Activated naive CD8-positive, alpha-beta T cell treated with anti-CD3 and anti-CD28 coated beads, Interleukin-2, amount 10 ng/mL, durations not matched to agents 7 days and 5 days (primary cell): ENCODE measurements around the gene RPS6KA1. TPM values are rescaled to one million over a fixed set of nuclear protein-coding genes. Genes with fewer than 3 reads are reported as not detected.
"Not testable (repeated sequence)": the region's sequence is repeated elsewhere in the genome, so short reads cannot be mapped to it uniquely, and the experiment has no call there.

Experiments used
- ATAC-seq: fragments of 150-1000 bp; cut with Tn5 transposase; one replicate; pipeline ENCODE4 v1.10.0; 2021; ENCODE audit warnings: low read depth, moderate library complexity
- POLR2A ChIA-PET: fragments of 350-600 bp; sonication (Branson Sonifier 250); formaldehyde crosslinking; loops from one replicate; lab custom pipeline; 2021; ENCODE audit warnings: antibody characterized with exemption; lab: Charles Lee
- DNase-seq: peaks from one replicate; pipeline ENCODE4 v3.0.0; 2021
- H3K27ac Mint-ChIP-seq: one replicate; pipeline ENCODE4 v1.8.0; 2022; ENCODE audit warnings: mild to moderate bottlenecking, mixed read lengths
- H3K27me3 Mint-ChIP-seq: one replicate; pipeline ENCODE4 v1.8.0; 2022; ENCODE audit warnings: mild to moderate bottlenecking, moderate library complexity, mixed read lengths
- H3K36me3 Mint-ChIP-seq: one replicate; pipeline ENCODE4 v1.8.0; 2021; ENCODE audit warnings: mild to moderate bottlenecking, mixed read lengths
- H3K4me1 Mint-ChIP-seq: one replicate; pipeline ENCODE4 v1.8.0; 2021; ENCODE audit warnings: mixed read lengths
- H3K4me3 Mint-ChIP-seq: one replicate; pipeline ENCODE4 v1.8.0; 2022; ENCODE audit warnings: mild to moderate bottlenecking, moderate library complexity, mixed read lengths
- H3K9me3 Mint-ChIP-seq: one replicate; pipeline ENCODE4 v1.8.0; 2021; ENCODE audit warnings: mixed read lengths
- total RNA-seq, 2 experiments: library from RNA; stranded (reverse); gene quantifications; one replicate each; pipeline ENCODE4 v1.2.3, GENCODE V29; 2021

RPS6KA1 gene
- total RNA-seq, 2 experiments from 2014 or later: 138 to 153 TPM

GRCh38 chr1:26597629-26598039 lies 68.1 kb downstream of the RPS6KA1 start:
- POLR2A ChIA-PET: interaction anchor here (1.4 kb wide), 1 partner anchor 293 kb away, joined by 3 read pairs; the partner anchor contains the start of gene GPN2
- DNase-seq: no peak
- H3K36me3 Mint-ChIP-seq: no peaks in the 10 kb centered on the region
- peaks cover 12% of the 10 kb centered on the region for H3K4me1 Mint-ChIP-seq
- H3K27me3 Mint-ChIP-seq: no peaks in the 10 kb centered on the region
- peak; percentile 36 for ATAC-seq
- no peak overlapping the region for H3K4me3 Mint-ChIP-seq
- H3K9me3 Mint-ChIP-seq: no peaks in the 10 kb centered on the region
- H3K27ac Mint-ChIP-seq: no peak overlapping the region

- peak overlapping the region; percentile 1 for H3K4me3 Mint-ChIP-seq
Observed at GRCh38 chr1:26598890-26599289, 69.3 kb downstream of the RPS6KA1 start.

GRCh38 chr1:26602378-26602959 lies 72.9 kb downstream of the RPS6KA1 start:
- no peak overlapping the region for H3K27ac Mint-ChIP-seq

More at GRCh38 chr1:26598890-26599289, 69.3 kb downstream of the RPS6KA1 start:
- H3K36me3 Mint-ChIP-seq: no peaks in the 10 kb centered on the region
- no peak for ATAC-seq
- H3K27me3 Mint-ChIP-seq: no peaks in the 10 kb centered on the region
- no peaks in the 10 kb centered on the region for H3K9me3 Mint-ChIP-seq
- H3K4me1 Mint-ChIP-seq: peaks cover 12% of the 10 kb centered on the region
- DNase-seq: no peak
- no peak overlapping the region for H3K27ac Mint-ChIP-seq
- POLR2A ChIA-PET: interaction anchor here (1.0 to 2.8 kb wide), 3 partner anchors 57 to 291 kb away, joined by 3 to 21 read pairs (median 3); partner anchors contain the start of genes GPN2 and PIGV

GRCh38 chr1:26603856-26604255 lies 74.3 kb downstream of the RPS6KA1 start:
- H3K4me1 Mint-ChIP-seq: peaks cover 5% of the 10 kb centered on the region
- DNase-seq (no peak), ATAC-seq (no peak)
- POLR2A ChIA-PET: interaction anchor here (1.1 to 6.1 kb wide), 2 partner anchors 14 to 185 kb away, joined by 4 to 34 read pairs; partner anchors contain the start of gene PIGV
- no peak overlapping the region for H3K27ac Mint-ChIP-seq
- H3K36me3 Mint-ChIP-seq: no peaks in the 10 kb centered on the region
- H3K4me3 Mint-ChIP-seq: no peak overlapping the region
- H3K9me3 Mint-ChIP-seq: no peaks in the 10 kb centered on the region
- peaks cover 8% of the 10 kb centered on the region for H3K27me3 Mint-ChIP-seq

More at GRCh38 chr1:26602378-26602959, 72.9 kb downstream of the RPS6KA1 start:
- ATAC-seq: no peak
- POLR2A ChIA-PET: interaction anchor here (0.7 to 6.1 kb wide), 7 partner anchors 32 to 254 kb away, joined by 3 to 34 read pairs (median 4); partner anchors contain the start of gene PIGV
- no peak for DNase-seq
- Mint-ChIP-seq H3K4me1 (peaks cover 11% of the 10 kb centered on the region), H3K27me3 (peaks cover 6% of the 10 kb centered on the region), H3K9me3 (no peaks in the 10 kb centered on the region), H3K36me3 (no peaks in the 10 kb centered on the region), H3K4me3 (no peak overlapping the region)

- ATAC-seq: no peak
- POLR2A ChIA-PET: interaction anchor here (0.7 to 6.1 kb wide), 2 partner anchors 38 to 182 kb away, joined by 7 to 34 read pairs; partner anchors contain the start of gene PIGV
- Mint-ChIP-seq H3K36me3 (no peaks in the 10 kb centered on the region), H3K9me3 (no peaks in the 10 kb centered on the region), H3K4me1 (peaks cover 3% of the 10 kb centered on the region), H3K27ac (no peak overlapping the region), H3K4me3 (no peak overlapping the region), H3K27me3 (peaks cover 18% of the 10 kb centered on the region)
- no peak for DNase-seq
Observed at GRCh38 chr1:26607186-26607585, 77.6 kb downstream of the RPS6KA1 start.

GRCh38 chr1:26608895-26609294 lies 79.3 kb downstream of the RPS6KA1 start:
- ATAC-seq: no peak
- POLR2A ChIA-PET: interaction anchor here (0.6 to 2.1 kb wide), 3 partner anchors 109 to 187 kb away, joined by 3 to 9 read pairs (median 7); partner anchors contain the start of gene PIGV

GRCh38 chr1:26610781-26611180 lies 81.2 kb downstream of the RPS6KA1 start:
- H3K27ac Mint-ChIP-seq: no peak overlapping the region

More at GRCh38 chr1:26608895-26609294, 79.3 kb downstream of the RPS6KA1 start:
- Mint-ChIP-seq H3K36me3 (no peaks in the 10 kb centered on the region), H3K9me3 (no peaks in the 10 kb centered on the region), H3K27ac (no peak overlapping the region), H3K27me3 (peaks cover 18% of the 10 kb centered on the region), H3K4me3 (no peak overlapping the region), H3K4me1 (no peaks in the 10 kb centered on the region)
- no peak for DNase-seq

GRCh38 chr1:26612627-26613026 lies 83.1 kb downstream of the RPS6KA1 start:
- ATAC-seq, H3K36me3 Mint-ChIP-seq, H3K9me3 Mint-ChIP-seq, POLR2A ChIA-PET, DNase-seq, H3K27ac Mint-ChIP-seq, H3K4me3 Mint-ChIP-seq, H3K4me1 Mint-ChIP-seq: not testable (repeated sequence)
- peaks cover 11% of the 10 kb centered on the region for H3K27me3 Mint-ChIP-seq

More at GRCh38 chr1:26610781-26611180, 81.2 kb downstream of the RPS6KA1 start:
- DNase-seq (no peak), ATAC-seq (no peak)
- POLR2A ChIA-PET: interaction anchor here (2.1 kb wide), 1 partner anchor 178 kb away, joined by 9 read pairs; the partner anchor contains the start of gene PIGV
- no peak overlapping the region for H3K4me3 Mint-ChIP-seq
- H3K27me3 Mint-ChIP-seq: peaks cover 13% of the 10 kb centered on the region
- H3K4me1 Mint-ChIP-seq: no peaks in the 10 kb centered on the region
- no peaks in the 10 kb centered on the region for H3K9me3 Mint-ChIP-seq
- H3K36me3 Mint-ChIP-seq: no peaks in the 10 kb centered on the region

GRCh38 chr1:26614655-26615411 lies 85.3 kb downstream of the RPS6KA1 start:
- ATAC-seq (no peak), DNase-seq (no peak)
- H3K9me3 Mint-ChIP-seq: no peaks in the 10 kb centered on the region
- no peaks in the 10 kb centered on the region for H3K36me3 Mint-ChIP-seq
- POLR2A ChIA-PET: interaction anchor here (1.1 kb wide), 1 partner anchor 172 kb away, joined by 4 read pairs; the partner anchor contains the start of gene PIGV
- H3K27ac Mint-ChIP-seq: no peak overlapping the region
- peaks cover 11% of the 10 kb centered on the region for H3K4me1 Mint-ChIP-seq
- H3K4me3 Mint-ChIP-seq: no peak overlapping the region
- H3K27me3 Mint-ChIP-seq: peaks cover 11% of the 10 kb centered on the region

- DNase-seq (no peak), ATAC-seq (no peak)
- Mint-ChIP-seq H3K27ac (no peak overlapping the region), H3K9me3 (no peaks in the 10 kb centered on the region), H3K36me3 (no peaks in the 10 kb centered on the region), H3K4me3 (no peak overlapping the region), H3K27me3 (no peaks in the 10 kb centered on the region), H3K4me1 (peaks cover 18% of the 10 kb centered on the region)
- POLR2A ChIA-PET: interaction anchor here (1.2 to 1.3 kb wide), 2 partner anchors 76 to 82 kb away, joined by 3 read pairs; no protein-coding TSS in a partner anchor
Observed at GRCh38 chr1:26616881-26617280, 87.3 kb downstream of the RPS6KA1 start.

- no peaks in the 10 kb centered on the region for H3K36me3 Mint-ChIP-seq
- peaks cover 19% of the 10 kb centered on the region for H3K4me1 Mint-ChIP-seq
- ATAC-seq (no peak), DNase-seq (no peak)
- H3K4me3 Mint-ChIP-seq: no peak overlapping the region
- no peaks in the 10 kb centered on the region for H3K27me3 Mint-ChIP-seq
- POLR2A ChIA-PET: interaction anchor here (1.5 kb wide), 1 partner anchor 15 kb away, joined by 4 read pairs; no protein-coding TSS in a partner anchor
- H3K27ac Mint-ChIP-seq: peak overlapping the region; percentile 56
- no peaks in the 10 kb centered on the region for H3K9me3 Mint-ChIP-seq
Observed at GRCh38 chr1:26618561-26618960, 89.0 kb downstream of the RPS6KA1 start.
